Testis (tissue), 3 donors: ENCODE measurements around the gene TRPM3. TPM values are rescaled to one million over a fixed set of nuclear protein-coding genes. Genes with fewer than 3 reads are reported as not detected.

Experiments used
- DNase-seq: peaks from one replicate; pipeline ENCODE4 v3.0.0-alpha.2; 2019
- H3K27ac ChIP-seq, 2 donors: fragments of 200-600 bp; sonication (generic); one replicate each; pipeline ENCODE4 v1.5.1; 2019
- H3K27me3 ChIP-seq: fragments of 200-600 bp; sonication (generic); one replicate; pipeline ENCODE4 v1.5.1; 2019
- H3K36me3 ChIP-seq: fragments of 200-600 bp; sonication (generic); one replicate; pipeline ENCODE4 v1.5.1; 2017; ENCODE audit warnings: low read depth; ENCODE audit errors: missing control alignments
- H3K4me1 ChIP-seq: fragments of 200-600 bp; sonication (generic); one replicate; pipeline ENCODE4 v1.5.1; 2019
- H3K4me3 ChIP-seq, 2 donors: fragments of 200-600 bp; sonication (generic); one replicate each; pipeline ENCODE4 v1.5.1; 2017 to 2019
- H3K9me3 ChIP-seq: fragments of 200-600 bp; sonication (generic); one replicate; pipeline ENCODE4 v1.5.1; 2017
- CTCF ChIP-seq, 3 experiments: fragments of 450-650 bp in 2 of 3; fragments of 200-600 bp in 1 of 3; sonication (generic) in 1 of 3; IDR thresholded peaks; one replicate each; pipeline ENCODE4 v1.5.1; 2016 to 2019; ENCODE audit warnings: antibody characterized with exemption in 3 of 3, mild to moderate bottlenecking in 2 of 3, moderate library complexity in 1 of 3
- POLR2A ChIP-seq: fragments of 450-650 bp; IDR thresholded peaks from one replicate; pipeline ENCODE4 v1.6.1; 2017; ENCODE audit warnings: antibody characterized with exemption, mild to moderate bottlenecking, moderate library complexity
- WGBS, 2 donors: methylation state at CpG; one replicate each; pipeline ENCODE4 v1.1.5; 2018; 5-methylcytosine and 5-hydroxymethylcytosine counted together
- intact Hi-C: fragments of 100-400 bp; cut with DNase I; formaldehyde crosslinking; loops from one replicate; pipeline ENCODE4 v1.15.1; 2023; ENCODE audit warnings: low total_unique reads
- polyA plus RNA-seq: library from polyadenylated mRNA; stranded (reverse); fragments of 350-450 nt; fragmentation: Illumina TruSeq; extraction: RNeasy Lipid Tissue Mini Kit (QIAGEN cat#74804); gene quantifications from one replicate; pipeline ENCODE4 v1.2.3, GENCODE V29; 2014; ENCODE audit warnings: low read depth, low replicate concordance; ENCODE audit not compliant: insufficient read depth
- total RNA-seq, 2 donors: library from RNA; depleted of rRNA; stranded (reverse); fragments of >200 nt; gene quantifications; one replicate each; pipeline ENCODE4 v1.2.3, GENCODE V29; 2016

The TRPM3 gene
- total and polyA plus RNA-seq, 3 donors from 2014 or later = 4.1 to 54.3 (median 43.9) TPM

DNA sequence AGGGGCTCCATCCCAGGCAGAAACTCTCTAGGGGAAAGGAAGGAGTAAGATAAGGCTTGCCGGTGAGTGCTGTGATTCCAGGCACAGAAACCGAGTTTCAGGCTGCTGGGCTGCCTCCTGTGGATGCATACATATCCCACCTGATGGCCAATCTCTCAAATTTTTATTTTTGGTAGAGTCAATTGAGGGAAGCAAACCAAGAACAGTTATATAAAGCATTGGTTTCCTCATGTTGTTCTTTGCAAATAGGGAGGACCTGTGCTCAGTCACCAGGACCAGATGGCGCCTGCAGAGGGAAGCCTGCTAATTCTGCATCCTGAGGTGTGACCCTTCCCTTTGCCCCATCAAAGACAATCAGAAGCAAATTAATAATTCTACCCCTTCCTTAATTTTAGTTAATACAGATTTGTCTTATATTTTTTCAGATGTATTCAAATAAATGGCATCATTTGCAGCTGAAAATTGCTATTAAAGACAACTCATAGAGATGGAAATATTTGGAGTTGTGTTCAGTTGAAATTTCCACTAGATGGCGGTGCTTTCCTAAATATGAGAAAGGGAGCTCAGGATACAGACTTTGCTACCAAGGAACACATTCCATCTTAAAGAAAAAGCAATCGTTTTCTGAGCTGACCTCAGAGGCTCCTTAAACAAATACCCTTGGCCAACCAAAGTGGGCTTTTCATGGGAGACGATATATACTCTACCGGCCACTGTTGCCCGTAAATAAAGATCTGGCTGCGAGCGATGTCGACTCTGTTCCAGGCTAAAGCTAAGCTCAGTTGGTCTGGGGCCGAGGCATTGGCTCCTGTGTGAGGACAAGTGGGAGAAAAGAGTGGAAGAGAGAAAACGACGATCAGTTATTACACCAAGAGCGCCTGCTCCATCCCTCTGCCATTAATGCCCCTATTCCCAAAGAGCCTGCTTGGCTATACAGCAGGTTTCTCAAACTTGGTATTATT is 481.3 kb downstream of the TRPM3 start:
- Histone ChIP-seq H3K27me3 (no peaks in the 10 kb centered on the region), H3K27ac (no peak overlapping the region), H3K36me3 (no peaks in the 10 kb centered on the region), H3K9me3 (no peaks in the 10 kb centered on the region), H3K4me1 (no peaks in the 10 kb centered on the region), H3K4me3 (no peak overlapping the region)
- intact Hi-C loops = loop anchor here (10.0 kb wide), 1 partner anchor 615 kb away; no protein-coding TSS in a partner anchor
- WGBS, 2 donors = 44 to 56% methylated on average over 15 of the region's 15 CpGs
- TF ChIP-seq POLR2A (no peak), CTCF (IDR thresholded peaks at IDR 0.05) (peak; percentile 62 to 74 (median 68))
- DNase-seq = no peak

GRCh38 chr9:70635790-70636189 is 485.6 kb downstream of the TRPM3 start:
- H3K27me3 ChIP-seq = no peaks in the 10 kb centered on the region
- WGBS, 2 donors = 61 to 87% methylated on average over 3 of the region's 3 CpGs
- H3K27ac ChIP-seq = no peak overlapping the region
- no peak overlapping the region for H3K4me3 ChIP-seq
- intact Hi-C loops = no loop called here
- TF ChIP-seq CTCF (IDR thresholded peaks at IDR 0.05) (no peak), POLR2A (no peak)
- no peaks in the 10 kb centered on the region for H3K36me3 ChIP-seq
- peak; percentile 73 for DNase-seq
- no peaks in the 10 kb centered on the region for H3K4me1 ChIP-seq
- no peaks in the 10 kb centered on the region for H3K9me3 ChIP-seq

DNA sequence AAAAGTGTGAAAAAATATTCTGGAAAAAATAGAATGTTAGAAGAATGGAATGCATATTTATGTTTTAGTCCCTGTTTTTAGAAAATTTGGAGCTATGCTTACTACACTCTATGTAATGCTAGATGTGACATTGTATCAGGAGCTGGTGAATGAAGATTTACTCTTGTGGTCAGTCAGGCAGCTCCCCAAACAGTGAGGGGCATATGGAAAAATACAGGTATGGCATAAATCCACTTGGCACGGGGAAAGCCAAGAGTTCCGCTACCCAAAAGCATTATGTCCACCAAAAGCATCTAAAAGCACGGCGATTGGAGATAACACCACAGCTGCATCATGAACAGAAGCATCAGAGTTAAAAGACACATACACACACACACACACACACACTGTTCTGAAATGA is 486.7 kb downstream of the TRPM3 start:
- no peak for DNase-seq
- H3K4me1 ChIP-seq = no peaks in the 10 kb centered on the region
- no peaks in the 10 kb centered on the region for H3K27me3 ChIP-seq
- no peak overlapping the region for H3K4me3 ChIP-seq
- H3K9me3 ChIP-seq = no peaks in the 10 kb centered on the region
- TF ChIP-seq CTCF (IDR thresholded peaks at IDR 0.05) (no peak), POLR2A (no peak)
- 92 to 96% methylated on average over 4 of the region's 4 CpGs for WGBS, 2 donors
- H3K27ac ChIP-seq = no peak overlapping the region
- intact Hi-C loops = no loop called here
- no peaks in the 10 kb centered on the region for H3K36me3 ChIP-seq

DNA sequence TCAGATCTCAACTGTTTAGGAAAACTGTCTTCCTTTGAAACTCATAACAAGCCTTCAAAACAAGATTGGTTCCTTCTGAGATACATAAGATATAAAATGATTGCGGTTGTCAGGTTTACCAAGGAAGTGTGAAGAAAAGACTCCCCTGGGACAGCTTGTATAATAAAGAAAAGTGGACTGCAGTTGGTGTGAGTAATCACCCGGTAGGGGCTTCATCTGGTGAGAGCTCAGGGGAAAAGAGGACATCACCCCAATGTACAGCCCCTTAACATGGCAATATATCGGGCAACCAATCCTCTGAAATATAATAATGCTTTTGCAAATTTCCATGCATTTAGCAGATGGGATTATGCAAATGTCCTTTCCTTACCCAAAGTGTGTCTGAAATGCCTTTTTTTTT is 490.4 kb downstream of the TRPM3 start:
- Histone ChIP-seq H3K27me3 (no peaks in the 10 kb centered on the region), H3K4me1 (no peaks in the 10 kb centered on the region), H3K27ac (no peak overlapping the region), H3K4me3 (no peak overlapping the region), H3K36me3 (no peaks in the 10 kb centered on the region), H3K9me3 (no peaks in the 10 kb centered on the region)
- 88 to 89% methylated on average over 3 of the region's 3 CpGs for WGBS, 2 donors
- intact Hi-C loops = no loop called here
- TF ChIP-seq POLR2A = no peak
- no peak for TF ChIP-seq CTCF (IDR thresholded peaks at IDR 0.05)
- DNase-seq = no peak
